HG02610 (cell line): ENCODE results near the gene TMEM30B.

Experiments
- ATAC-seq: cut with Tn5 transposase; IDR thresholded peaks from one replicate; pipeline ENCODE4 v1.9.1; 2021; ENCODE audit warnings: mild to moderate bottlenecking, moderate library complexity; ENCODE audit not compliant: unreplicated experiment

Gene TMEM30B

DNA sequence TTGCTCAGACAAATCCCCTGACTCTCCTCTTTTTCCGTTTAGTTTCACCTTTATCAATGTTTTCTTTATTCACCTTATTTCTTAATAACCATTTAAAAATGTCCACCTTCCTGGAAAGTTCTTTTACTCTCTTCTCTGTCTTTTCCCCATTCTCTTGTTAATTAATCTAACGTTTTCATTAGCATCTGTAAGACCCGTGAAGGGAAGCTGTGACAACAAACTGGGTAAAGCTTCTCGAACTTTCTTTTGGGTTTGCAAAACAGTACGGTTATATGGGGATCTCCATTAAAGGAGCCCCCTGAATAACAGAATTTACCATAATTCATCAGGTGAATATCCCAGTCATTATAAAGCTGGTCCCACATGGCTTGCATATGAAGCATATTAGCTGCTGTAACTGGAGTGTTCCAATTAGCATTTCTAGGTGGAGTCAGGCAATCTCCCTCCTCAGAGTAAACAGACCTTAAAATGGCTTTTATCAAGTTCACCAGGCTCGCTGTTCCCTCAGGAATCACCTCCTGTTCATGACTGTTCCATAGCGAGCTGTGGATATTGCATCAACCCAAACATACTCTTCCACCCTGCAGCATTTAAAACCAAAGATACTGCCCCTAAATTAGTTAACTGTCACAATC, 42.4 kb downstream of the TMEM30B start:
- ATAC-seq = no peak

- ATAC-seq = no peak
Measured at GRCh38 chr14:61234215-61234916, 46.8 kb downstream of the TMEM30B start.

GRCh38 chr14:61233436-61233956, 47.6 kb downstream of the TMEM30B start:
- ATAC-seq = no peak

GRCh38 chr14:61231810-61232209, 49.3 kb downstream of the TMEM30B start:
- ATAC-seq = no peak

GRCh38 chr14:61229981-61230380, 51.2 kb downstream of the TMEM30B start:
- ATAC-seq = no peak

GRCh38 chr14:61229475-61229888, 51.7 kb downstream of the TMEM30B start:
- ATAC-seq = no peak

GRCh38 chr14:61227884-61228591, 53.1 kb downstream of the TMEM30B start:
- no peak for ATAC-seq
